ENCODE results near the gene ADAM33. TPM values are rescaled to one million over a fixed set of nuclear protein-coding genes. Genes with fewer than 3 reads are reported as not detected.

ADAM33 gene
- total RNA-seq, 2 donors from 2014 or later, result not detected

- DNase-seq, result no peak
- peaks cover 36% of the 10 kb centered on the region for H3K27me3 Mint-ChIP-seq (ENCODE audit: low read depth)
- no peak for ATAC-seq (replicated peaks in 1 of 2)
- H3K36me3 Mint-ChIP-seq (ENCODE audit: insufficient read depth in 2 of 2), result no peaks in the 10 kb centered on the region
- H3K4me1 Mint-ChIP-seq (ENCODE audit: low read depth), result peaks cover 39% of the 10 kb centered on the region
- H3K9me3 Mint-ChIP-seq, result no peaks in the 10 kb centered on the region
- H3K4me3 Mint-ChIP-seq, result no peak overlapping the region
- H3K27ac Mint-ChIP-seq, result no peak overlapping the region
These were observed 19.8 kb downstream of the ADAM33 start for GRCh38 chr20:3661814-3662665.

DNA sequence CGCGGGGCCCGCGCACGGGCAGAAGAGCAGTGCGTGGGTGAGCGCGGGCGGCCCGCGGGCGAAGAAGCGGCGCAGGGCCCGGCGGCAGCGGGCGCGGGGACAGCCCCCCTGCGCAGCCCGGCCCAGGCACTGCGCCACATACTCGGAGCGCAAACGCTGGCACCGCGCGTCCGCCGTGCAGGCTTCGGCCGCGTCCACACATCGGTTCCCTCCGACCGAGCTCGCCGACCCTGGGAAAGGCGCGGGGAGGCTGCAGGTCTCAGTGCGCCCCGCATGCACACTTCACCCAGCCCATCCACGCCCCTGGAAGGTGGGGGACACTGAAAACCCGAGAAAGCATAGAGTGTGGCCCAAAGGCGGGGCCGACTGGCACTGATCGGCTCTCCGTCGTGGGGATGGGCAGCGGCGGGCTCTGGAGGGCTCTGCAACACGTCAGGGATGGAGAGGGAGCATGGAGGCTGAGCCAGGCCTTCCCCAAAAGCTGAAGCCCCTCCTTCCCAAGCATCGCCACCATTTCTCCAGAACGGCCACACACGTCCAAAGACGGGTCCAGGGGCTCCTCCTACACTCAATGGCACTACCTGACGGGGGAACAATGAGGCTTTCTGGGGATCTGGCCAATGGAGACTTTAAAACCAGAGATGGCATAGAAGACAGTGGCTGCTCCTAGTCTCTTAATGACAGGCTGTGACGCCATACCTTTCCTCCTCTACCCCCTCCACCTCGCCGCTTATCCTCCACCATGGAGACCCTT is 20.6 kb downstream of the ADAM33 start:
- H3K27me3 Mint-ChIP-seq (ENCODE audit: low read depth), result peaks cover 36% of the 10 kb centered on the region
- no peaks in the 10 kb centered on the region for H3K9me3 Mint-ChIP-seq
- no peak overlapping the region for H3K4me3 Mint-ChIP-seq
- no peak for DNase-seq
- H3K36me3 Mint-ChIP-seq (ENCODE audit: insufficient read depth in 2 of 2), result no peaks in the 10 kb centered on the region
- no peak for ATAC-seq (replicated peaks in 1 of 2)
- H3K27ac Mint-ChIP-seq, result no peak overlapping the region
- H3K4me1 Mint-ChIP-seq (ENCODE audit: low read depth), result peaks cover 31% of the 10 kb centered on the region

DNA sequence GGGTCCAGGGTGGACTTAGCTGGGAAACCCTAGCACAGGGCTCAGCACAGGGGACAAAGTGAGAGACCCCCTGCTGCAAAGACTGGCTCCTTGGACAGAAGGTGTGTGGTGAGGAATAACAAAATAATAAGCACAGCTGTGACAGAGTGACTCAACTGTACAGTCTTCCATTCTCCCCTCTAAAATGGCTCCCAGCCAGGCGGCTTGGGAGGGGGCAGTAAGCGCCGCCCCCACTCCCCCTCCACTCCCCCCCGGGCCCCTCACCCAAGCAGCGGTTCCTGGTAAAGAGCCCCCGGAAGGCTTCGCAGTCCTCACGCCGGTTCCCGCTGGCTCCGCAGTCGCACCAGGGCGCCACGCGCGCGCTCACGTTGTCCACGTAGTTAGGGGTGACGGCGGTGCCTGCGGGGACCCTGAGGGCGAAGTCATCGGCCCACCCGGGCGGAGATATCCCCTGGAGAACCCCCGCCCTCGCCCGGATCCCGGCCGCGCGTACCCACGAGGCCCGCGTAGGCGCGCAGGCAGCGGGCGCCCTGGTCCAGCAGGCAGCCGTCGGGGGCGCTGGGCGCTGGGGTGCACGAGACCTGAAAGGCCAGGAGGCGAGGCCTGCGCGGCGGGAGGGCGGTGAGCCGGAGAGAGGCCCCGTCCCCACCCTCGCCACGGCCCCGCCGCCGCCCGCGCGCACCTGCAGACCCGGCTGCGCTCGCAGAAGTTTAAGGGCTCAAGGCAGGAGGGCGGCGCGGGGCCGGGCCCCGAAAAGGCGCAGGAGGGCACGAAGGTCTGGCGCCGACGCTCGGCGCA is 21.3 kb downstream of the ADAM33 start:
- Mint-ChIP-seq H3K4me1 (ENCODE audit: low read depth) (peaks cover 23% of the 10 kb centered on the region), H3K36me3 (ENCODE audit: insufficient read depth in 2 of 2) (no peaks in the 10 kb centered on the region), H3K9me3 (no peaks in the 10 kb centered on the region), H3K27me3 (ENCODE audit: low read depth) (peaks cover 36% of the 10 kb centered on the region), H3K4me3 (peak overlapping the region in 1 of 2 donors; percentile 43), H3K27ac (no peak overlapping the region)
- ATAC-seq (replicated peaks in 1 of 2) (no peak), DNase-seq (no peak)

GRCh38 chr20:3659492-3660261 is 22.1 kb downstream of the ADAM33 start:
- DNase-seq (no peak), ATAC-seq (replicated peaks in 1 of 2) (no peak)
- H3K36me3 Mint-ChIP-seq (ENCODE audit: insufficient read depth in 2 of 2), result no peaks in the 10 kb centered on the region
- no peak overlapping the region for H3K27ac Mint-ChIP-seq
- peaks cover 36% of the 10 kb centered on the region for H3K27me3 Mint-ChIP-seq (ENCODE audit: low read depth)
- H3K4me3 Mint-ChIP-seq, result peak overlapping the region in 1 of 2 donors; percentile 46
- peaks cover 17% of the 10 kb centered on the region for H3K4me1 Mint-ChIP-seq (ENCODE audit: low read depth)
- H3K9me3 Mint-ChIP-seq, result no peaks in the 10 kb centered on the region

- ATAC-seq (replicated peaks in 1 of 2) (peak; percentile 87 to 91), DNase-seq (peak; percentile 24 to 32)
- Mint-ChIP-seq H3K36me3 (ENCODE audit: insufficient read depth in 2 of 2) (no peaks in the 10 kb centered on the region), H3K9me3 (no peaks in the 10 kb centered on the region), H3K27ac (no peak overlapping the region), H3K27me3 (ENCODE audit: low read depth) (peaks cover 36% of the 10 kb centered on the region), H3K4me3 (peak overlapping the region; percentile 42 to 72), H3K4me1 (ENCODE audit: low read depth) (peaks cover 17% of the 10 kb centered on the region)
These were observed 22.9 kb downstream of the ADAM33 start for GRCh38 chr20:3658716-3659491.

DNA sequence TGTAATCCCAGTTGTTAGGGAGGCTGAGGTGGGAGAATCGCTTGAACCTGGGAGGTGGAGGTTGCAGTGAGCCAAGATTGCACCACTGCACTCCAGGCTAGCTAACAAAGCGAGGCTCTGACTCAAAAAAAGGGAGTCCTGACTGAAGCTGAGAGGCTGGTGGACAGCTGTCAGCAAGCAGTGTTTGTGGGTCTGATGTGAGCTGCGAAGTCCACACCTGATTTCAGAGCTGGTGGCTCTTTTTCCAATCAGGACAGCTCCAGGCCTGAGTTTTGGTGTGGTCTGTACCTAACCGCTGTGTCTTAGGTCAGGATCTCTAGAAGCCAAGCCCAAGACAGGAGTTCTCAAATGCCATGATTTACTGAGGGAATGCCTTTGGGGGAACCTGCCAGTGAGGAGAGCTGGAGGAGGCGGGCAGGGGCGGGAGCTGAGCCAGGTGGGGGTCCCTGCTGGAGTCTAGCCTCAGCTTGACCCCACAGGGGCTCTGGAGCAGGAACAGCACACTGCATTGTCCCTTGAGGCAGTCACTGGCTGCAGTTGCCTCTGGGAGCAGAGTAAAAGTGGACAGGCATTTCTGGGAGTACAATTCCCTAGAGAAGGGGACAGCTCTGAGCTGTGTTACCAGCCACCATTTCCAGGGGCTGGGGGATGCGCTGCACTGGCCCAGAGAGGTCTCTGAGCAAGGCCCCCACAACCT is 23.6 kb downstream of the ADAM33 start:
- Mint-ChIP-seq H3K4me3 (no peak overlapping the region), H3K4me1 (ENCODE audit: low read depth) (peaks cover 17% of the 10 kb centered on the region)
- ATAC-seq (replicated peaks in 1 of 2), result no peak

DNA sequence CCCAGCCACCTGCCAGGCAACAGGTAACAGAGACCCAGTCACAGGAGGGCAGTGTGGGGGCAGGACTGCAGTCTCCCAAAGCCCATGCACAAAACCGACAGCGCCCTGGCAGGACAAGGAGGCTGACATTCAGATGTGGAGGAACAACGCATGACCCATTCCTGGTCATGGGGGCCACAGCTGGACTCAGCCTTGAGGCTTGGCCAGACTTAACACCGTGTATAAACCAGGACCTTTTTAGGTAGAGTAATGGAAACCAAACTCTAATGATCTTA is 26.7 kb downstream of the ADAM33 start:
- Mint-ChIP-seq H3K36me3 (ENCODE audit: insufficient read depth in 2 of 2) (no peaks in the 10 kb centered on the region), H3K9me3 (peaks cover 0 to 3% of the 10 kb centered on the region in 2 donors), H3K4me1 (ENCODE audit: low read depth) (peaks cover 16% of the 10 kb centered on the region), H3K27me3 (ENCODE audit: low read depth) (peaks cover 16% of the 10 kb centered on the region), H3K27ac (no peak overlapping the region), H3K4me3 (no peak overlapping the region)
- ATAC-seq (replicated peaks in 1 of 2) (no peak), DNase-seq (no peak)

More for the DNA sequence above, 23.6 kb downstream of the ADAM33 start:
- H3K9me3 Mint-ChIP-seq, result peaks cover 0 to 3% of the 10 kb centered on the region in 2 donors
- no peaks in the 10 kb centered on the region for H3K36me3 Mint-ChIP-seq (ENCODE audit: insufficient read depth in 2 of 2)
- no peak for DNase-seq
- H3K27ac Mint-ChIP-seq, result no peak overlapping the region
- H3K27me3 Mint-ChIP-seq (ENCODE audit: low read depth), result peaks cover 33% of the 10 kb centered on the region

DNA sequence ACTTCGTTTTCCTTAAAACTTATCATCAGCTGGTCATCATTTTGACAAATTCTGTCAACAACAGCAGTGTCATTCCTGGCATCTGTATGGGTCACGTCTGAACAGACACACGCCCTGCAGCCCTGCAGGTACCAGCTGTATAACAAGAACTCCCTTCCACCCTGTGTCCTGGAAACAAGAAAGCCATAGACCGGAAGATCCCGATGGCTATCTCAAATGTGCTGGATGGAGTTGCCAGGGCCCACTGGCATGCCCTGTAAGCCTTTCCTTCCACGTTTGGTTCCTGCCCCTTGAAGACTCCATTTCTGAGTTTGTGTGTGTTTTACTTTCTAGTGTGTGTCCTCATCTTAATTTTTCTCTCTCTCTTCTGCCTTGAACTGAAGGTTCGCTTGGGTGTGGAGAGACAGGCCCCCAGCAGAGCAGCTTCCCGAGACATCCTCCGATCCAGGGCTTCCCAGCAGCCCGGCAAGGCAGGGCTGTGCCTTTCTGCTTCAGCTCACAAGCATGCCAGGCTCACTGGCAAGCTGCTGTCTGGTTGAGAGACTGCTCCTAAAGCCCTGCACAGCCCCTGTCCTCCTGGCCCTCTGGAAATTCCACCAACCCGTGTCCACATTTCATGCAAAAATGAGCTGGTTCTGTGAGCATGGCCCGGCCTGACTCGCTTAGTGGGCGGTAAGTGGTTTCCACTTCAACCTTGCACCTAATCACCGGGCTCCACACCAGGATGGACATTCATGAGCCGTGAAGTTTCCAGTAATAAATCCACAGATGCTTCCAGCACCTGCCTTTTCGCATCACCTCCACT is 27.3 kb downstream of the ADAM33 start:
- Mint-ChIP-seq H3K4me1 (ENCODE audit: low read depth) (peaks cover 10% of the 10 kb centered on the region), H3K27ac (no peak overlapping the region)

DNA sequence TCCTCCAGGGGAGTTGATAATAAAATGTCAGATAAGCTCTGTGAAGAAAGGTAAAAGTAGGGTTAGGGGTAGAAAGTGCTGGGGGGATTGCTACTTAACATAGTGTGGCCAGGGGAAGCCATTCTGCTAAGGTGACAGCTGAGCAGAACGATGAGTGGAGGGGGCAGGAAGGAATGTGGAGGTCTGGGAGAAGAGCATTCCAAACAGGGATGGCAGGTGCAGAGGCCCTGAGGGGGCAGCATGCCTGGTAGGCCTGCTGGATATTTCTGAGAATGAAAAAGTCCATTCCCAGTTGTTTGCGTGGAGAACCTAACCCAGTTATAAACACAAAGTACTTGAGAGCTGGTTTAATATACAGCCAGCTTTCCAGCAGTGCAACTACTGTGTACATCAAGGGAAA is 27.9 kb downstream of the ADAM33 start:
- no peak overlapping the region for H3K4me3 Mint-ChIP-seq
- no peak overlapping the region for H3K27ac Mint-ChIP-seq
- H3K4me1 Mint-ChIP-seq (ENCODE audit: low read depth), result peaks cover 6% of the 10 kb centered on the region
- peaks cover 4% of the 10 kb centered on the region for H3K27me3 Mint-ChIP-seq (ENCODE audit: low read depth)
- ATAC-seq (replicated peaks in 1 of 2) (no peak), DNase-seq (no peak)
- peaks cover 0 to 3% of the 10 kb centered on the region in 2 donors for H3K9me3 Mint-ChIP-seq
- no peaks in the 10 kb centered on the region for H3K36me3 Mint-ChIP-seq (ENCODE audit: insufficient read depth in 2 of 2)

More for the DNA sequence above, 27.3 kb downstream of the ADAM33 start:
- no peak for DNase-seq
- H3K9me3 Mint-ChIP-seq, result peaks cover 0 to 3% of the 10 kb centered on the region in 2 donors
- peaks cover 11% of the 10 kb centered on the region for H3K27me3 Mint-ChIP-seq (ENCODE audit: low read depth)
- no peaks in the 10 kb centered on the region for H3K36me3 Mint-ChIP-seq (ENCODE audit: insufficient read depth in 2 of 2)
- no peak overlapping the region for H3K4me3 Mint-ChIP-seq
- no peak for ATAC-seq (replicated peaks in 1 of 2)

DNA sequence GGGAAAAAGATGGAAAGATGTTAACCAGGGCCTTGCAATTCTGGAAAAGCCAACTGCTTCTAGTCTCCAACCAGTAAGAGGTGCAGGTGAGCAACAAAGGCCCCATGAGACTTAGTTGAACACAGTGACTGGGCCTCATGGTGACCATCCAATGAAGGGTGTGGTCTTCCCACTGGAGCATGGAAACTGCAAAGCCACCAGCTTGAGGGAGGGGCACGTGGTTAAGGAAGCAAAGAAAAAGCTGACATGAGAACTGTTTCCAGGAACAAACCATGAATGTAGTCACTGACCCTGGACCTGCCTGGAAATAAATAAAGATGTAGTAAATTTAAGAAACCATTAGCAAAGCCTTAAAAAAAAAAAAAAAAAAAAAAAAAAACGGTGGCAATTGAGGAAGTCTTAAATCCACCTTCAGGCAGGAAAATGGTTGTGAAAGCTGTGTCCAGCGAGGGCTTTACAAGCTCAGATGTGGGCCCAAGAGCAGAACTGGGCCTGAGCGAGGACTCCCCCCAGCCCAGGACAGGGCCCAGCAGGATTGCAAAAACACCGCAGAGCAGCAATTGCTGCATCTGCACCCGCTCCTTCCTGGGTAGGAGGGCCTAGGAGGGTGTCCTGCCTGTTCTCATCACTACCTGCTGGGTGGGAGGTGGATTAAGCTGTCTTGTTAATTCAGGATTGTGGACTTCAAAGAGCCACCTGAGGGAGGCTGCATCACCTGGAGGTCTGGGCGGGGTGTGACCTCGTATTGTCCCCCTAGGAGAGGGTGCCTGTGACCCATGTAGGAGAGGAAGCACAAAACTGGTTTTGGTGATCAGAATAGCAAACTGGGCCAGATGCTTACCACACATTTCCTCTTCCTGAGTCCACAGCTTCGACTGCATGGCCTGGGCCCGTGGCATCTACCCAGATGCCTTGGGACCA is 28.9 kb downstream of the ADAM33 start:
- H3K27ac Mint-ChIP-seq, result no peak overlapping the region
- no peak for ATAC-seq (replicated peaks in 1 of 2)
- no peaks in the 10 kb centered on the region for H3K27me3 Mint-ChIP-seq (ENCODE audit: low read depth)
- H3K36me3 Mint-ChIP-seq (ENCODE audit: insufficient read depth in 2 of 2), result no peaks in the 10 kb centered on the region
- H3K9me3 Mint-ChIP-seq, result peaks cover 0 to 3% of the 10 kb centered on the region in 2 donors
- no peak for DNase-seq
- no peak overlapping the region for H3K4me3 Mint-ChIP-seq
- H3K4me1 Mint-ChIP-seq (ENCODE audit: low read depth), result no peaks in the 10 kb centered on the region
